GM19351 (cell line): ENCODE measurements around the gene CDC42BPB.
"Not testable (repeated sequence)": the region's sequence is repeated elsewhere in the genome, so short reads cannot be mapped to it uniquely, and the experiment has no call there.

Source experiments
- ATAC-seq: cut with Tn5 transposase; IDR thresholded peaks from one replicate; pipeline ENCODE4 v1.9.1; 2021; ENCODE audit warnings: mild to moderate bottlenecking, moderate library complexity; ENCODE audit not compliant: unreplicated experiment

CDC42BPB gene

GRCh38 chr14:102931580-102932285 lies 125.6 kb downstream of the CDC42BPB start:
- ATAC-seq: no peak

GRCh38 chr14:102930753-102931579 lies 126.4 kb downstream of the CDC42BPB start:
- no peak for ATAC-seq

GRCh38 chr14:102930138-102930752 lies 127.1 kb downstream of the CDC42BPB start:
- no peak for ATAC-seq

GRCh38 chr14:102929241-102930137 lies 127.9 kb downstream of the CDC42BPB start:
- ATAC-seq: no peak

- peak; percentile 69 for ATAC-seq
Observed at GRCh38 chr14:102928412-102929240, 128.7 kb downstream of the CDC42BPB start.

GRCh38 chr14:102927878-102928411 lies 129.4 kb downstream of the CDC42BPB start:
- ATAC-seq: no peak

- ATAC-seq: no peak
Observed at GRCh38 chr14:102927346-102927877, 129.9 kb downstream of the CDC42BPB start.

GRCh38 chr14:102926840-102927239 lies 130.5 kb downstream of the CDC42BPB start:
- not testable (repeated sequence) for ATAC-seq

- ATAC-seq: no peak
Observed at GRCh38 chr14:102926104-102926503, 131.2 kb downstream of the CDC42BPB start.

GRCh38 chr14:102925646-102926045 lies 131.7 kb downstream of the CDC42BPB start:
- no peak for ATAC-seq

GRCh38 chr14:102924632-102925588 lies 132.4 kb downstream of the CDC42BPB start:
- ATAC-seq: no peak

- ATAC-seq: no peak
Observed at GRCh38 chr14:102923925-102924486, 133.3 kb downstream of the CDC42BPB start.

- ATAC-seq: no peak
Observed at GRCh38 chr14:102923201-102923924, 134.0 kb downstream of the CDC42BPB start.

GRCh38 chr14:102922490-102923200 lies 134.7 kb downstream of the CDC42BPB start, which contains the start of gene AMN:
Gene AMN, plus strand, starts transcription at chr14:102922663. Its CDS starts 26 bp downstream, at chr14:102922689.
- no peak for ATAC-seq

GRCh38 chr14:102920998-102921304 lies 136.4 kb downstream of the CDC42BPB start:
- no peak for ATAC-seq

- ATAC-seq: no peak
Observed at GRCh38 chr14:102920273-102920997, 136.9 kb downstream of the CDC42BPB start.
